GM12878 (cell line): ENCODE data around the gene GALNT18.

ENCODE experiments used
- EGR1 ChIP-seq, 2 experiments: IDR thresholded peaks; 1 replicate in 1 of 2; 2 replicates in 1 of 2; pipeline ENCODE4 v1.6.1; 2011 to 2012; ENCODE audit warnings: low read depth in 2 of 2, low read length in 2 of 2, borderline replicate concordance in 1 of 2, mild to moderate bottlenecking in 1 of 2, moderate library complexity in 1 of 2
- EZH2 ChIP-seq: IDR thresholded peaks from 2 replicates; pipeline ENCODE4 v1.6.1; 2012; ENCODE audit warnings: low read depth, mild to moderate bottlenecking, control low read depth, inconsistent platforms, low read length, borderline replicate concordance; ENCODE audit not compliant: control insufficient read depth
- FOXM1 ChIP-seq: IDR thresholded peaks from 2 replicates; pipeline ENCODE4 v1.6.1; 2012; ENCODE audit warnings: low read depth, mild to moderate bottlenecking, inconsistent platforms, low read length, moderate library complexity
- HDAC2 ChIP-seq: fragments of 200-600 bp; sonication (generic); IDR thresholded peaks from 2 replicates; pipeline ENCODE4 v1.6.1; 2017
- POLR2AphosphoS5 ChIP-seq: IDR thresholded peaks from 2 replicates; pipeline ENCODE4 v1.6.1; 2011; ENCODE audit warnings: mild to moderate bottlenecking, low read length, inconsistent platforms
- RAD21 ChIP-seq: IDR thresholded peaks from 2 replicates; pipeline ENCODE4 v1.6.1; 2011; ENCODE audit warnings: mild to moderate bottlenecking, low read depth, low read length, moderate library complexity; ENCODE audit not compliant: insufficient read depth
- RCOR1 ChIP-seq: conservative IDR thresholded peaks from 2 replicates; pipeline ENCODE4 v1.6.1; 2012; ENCODE audit warnings: low read depth, low read length, improper control_type of control experiment
- RFX5 ChIP-seq: IDR thresholded peaks from 2 replicates; pipeline ENCODE4 v1.6.1; 2011; ENCODE audit warnings: low read depth, low read length, improper control_type of control experiment
- SIN3A ChIP-seq: IDR thresholded peaks from 2 replicates; pipeline ENCODE4 v1.6.1; 2012; ENCODE audit warnings: low read depth, low read length, improper control_type of control experiment
- TF ChIP-seq, protein P1 (sequence below), 3 experiments: IDR thresholded peaks in 2 of 3; conservative IDR thresholded peaks in 1 of 3; 2 replicates each; pipeline ENCODE4 v1.5.1; 2011; ENCODE audit warnings: low read depth in 3 of 3, low read length in 3 of 3, mild to moderate bottlenecking in 3 of 3, control low read depth in 2 of 3, moderate library complexity in 2 of 3, inconsistent platforms in 1 of 3, mixed read lengths in 1 of 3; ENCODE audit not compliant: control insufficient read depth in 2 of 3, insufficient read depth in 1 of 3; ENCODE audit errors: extremely low read depth in 1 of 3

DNA sequence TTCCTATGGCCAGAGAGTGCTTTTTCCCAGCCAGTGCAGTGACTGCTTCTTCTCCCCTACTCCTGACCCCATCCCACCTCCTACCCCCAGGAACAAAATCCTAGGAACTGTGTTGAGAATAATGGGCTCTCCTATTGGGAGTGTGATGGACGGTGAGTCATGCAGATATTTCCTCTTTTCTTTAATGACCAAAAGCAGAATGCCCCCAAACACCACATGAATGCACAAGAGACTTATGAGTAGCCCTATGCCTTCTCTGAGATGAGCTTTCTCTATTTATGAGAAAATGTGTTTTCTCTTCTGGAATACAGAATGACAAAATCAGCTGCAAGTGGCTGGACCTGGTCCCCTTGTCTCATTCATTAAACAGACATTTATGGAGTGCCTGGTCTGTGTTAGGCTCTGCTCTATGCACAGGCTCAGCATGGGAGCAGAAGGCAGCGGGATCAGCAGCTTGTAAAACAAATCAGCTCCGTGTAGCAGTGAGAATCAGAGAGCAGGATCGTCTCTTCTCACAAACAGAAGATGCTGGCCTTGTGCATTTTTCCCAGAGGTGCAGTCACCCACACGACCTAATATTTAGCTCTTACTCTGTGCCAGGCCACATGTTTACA lies 47.5 kb upstream of the GALNT18 start:
- TF ChIP-seq, protein P1, sequence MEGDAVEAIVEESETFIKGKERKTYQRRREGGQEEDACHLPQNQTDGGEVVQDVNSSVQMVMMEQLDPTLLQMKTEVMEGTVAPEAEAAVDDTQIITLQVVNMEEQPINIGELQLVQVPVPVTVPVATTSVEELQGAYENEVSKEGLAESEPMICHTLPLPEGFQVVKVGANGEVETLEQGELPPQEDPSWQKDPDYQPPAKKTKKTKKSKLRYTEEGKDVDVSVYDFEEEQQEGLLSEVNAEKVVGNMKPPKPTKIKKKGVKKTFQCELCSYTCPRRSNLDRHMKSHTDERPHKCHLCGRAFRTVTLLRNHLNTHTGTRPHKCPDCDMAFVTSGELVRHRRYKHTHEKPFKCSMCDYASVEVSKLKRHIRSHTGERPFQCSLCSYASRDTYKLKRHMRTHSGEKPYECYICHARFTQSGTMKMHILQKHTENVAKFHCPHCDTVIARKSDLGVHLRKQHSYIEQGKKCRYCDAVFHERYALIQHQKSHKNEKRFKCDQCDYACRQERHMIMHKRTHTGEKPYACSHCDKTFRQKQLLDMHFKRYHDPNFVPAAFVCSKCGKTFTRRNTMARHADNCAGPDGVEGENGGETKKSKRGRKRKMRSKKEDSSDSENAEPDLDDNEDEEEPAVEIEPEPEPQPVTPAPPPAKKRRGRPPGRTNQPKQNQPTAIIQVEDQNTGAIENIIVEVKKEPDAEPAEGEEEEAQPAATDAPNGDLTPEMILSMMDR (IDR thresholded peaks at IDR 0.05 in 2 of 3, conservative IDR thresholded peaks at IDR 0.05 in 1 of 3; ENCODE audit: control insufficient read depth in 2 of 3, extremely low read depth in 1 of 3, insufficient read depth in 1 of 3, low read depth in 3 of 3, low read length in 3 of 3) = no peak
- TF ChIP-seq POLR2AphosphoS5 = no peak
- no peak for TF ChIP-seq RAD21
- no peak for TF ChIP-seq SIN3A
- no peak for TF ChIP-seq FOXM1
- no peak for TF ChIP-seq RFX5
- TF ChIP-seq EZH2 = no peak
- no peak for TF ChIP-seq EGR1 (IDR thresholded peaks at IDR 0.05; ENCODE audit: borderline replicate concordance in 1 of 2, low read depth in 2 of 2, low read length in 2 of 2)
- TF ChIP-seq RCOR1 = no peak
- no peak for TF ChIP-seq HDAC2
